Superior temporal gyrus (tissue), 1 donor: ENCODE data around the gene MAB21L4.

ENCODE experiments used
- DNase-seq: peaks from one replicate; pipeline ENCODE4 v3.0.0-alpha.2; 2016; ENCODE audit errors: extremely low spot score

Gene MAB21L4

GRCh38 chr2:240877460-240878340 is 18.3 kb downstream of the MAB21L4 start:
- no peak for DNase-seq

GRCh38 chr2:240876475-240877251 is 19.3 kb downstream of the MAB21L4 start:
- DNase-seq, result no peak

- DNase-seq, result no peak
Observed at GRCh38 chr2:240876035-240876474, 19.9 kb downstream of the MAB21L4 start.

GRCh38 chr2:240875228-240876034 is 20.5 kb downstream of the MAB21L4 start:
- DNase-seq, result no peak

GRCh38 chr2:240874715-240875227 is 21.2 kb downstream of the MAB21L4 start:
- no peak for DNase-seq

- DNase-seq, result no peak
Observed at GRCh38 chr2:240873805-240874714, 21.9 kb downstream of the MAB21L4 start.

- DNase-seq, result no peak
Observed at GRCh38 chr2:240873098-240873788, 22.7 kb downstream of the MAB21L4 start.

- DNase-seq, result no peak
Observed at GRCh38 chr2:240872317-240873097, 23.4 kb downstream of the MAB21L4 start.

- no peak for DNase-seq
Observed at GRCh38 chr2:240871071-240871958, 24.6 kb downstream of the MAB21L4 start.

- no peak for DNase-seq
Observed at GRCh38 chr2:240869956-240870875, 25.7 kb downstream of the MAB21L4 start.

- DNase-seq, result no peak
Observed at GRCh38 chr2:240869109-240869955, 26.6 kb downstream of the MAB21L4 start.

- no peak for DNase-seq
Observed at GRCh38 chr2:240868286-240869108, 27.5 kb downstream of the MAB21L4 start, which contains the start of gene AGXT. Gene AGXT, plus strand, starts transcription at chr2:240868824. Its CDS starts 42 bp downstream, at chr2:240868866.

GRCh38 chr2:240865391-240865790 is 30.6 kb downstream of the MAB21L4 start:
- DNase-seq, result no peak

- DNase-seq, result no peak
Observed at GRCh38 chr2:240864475-240864874, 31.5 kb downstream of the MAB21L4 start.

GRCh38 chr2:240861547-240861946 is 34.4 kb downstream of the MAB21L4 start:
- DNase-seq, result no peak
